ENCODE data around the gene MS4A8.

DNA sequence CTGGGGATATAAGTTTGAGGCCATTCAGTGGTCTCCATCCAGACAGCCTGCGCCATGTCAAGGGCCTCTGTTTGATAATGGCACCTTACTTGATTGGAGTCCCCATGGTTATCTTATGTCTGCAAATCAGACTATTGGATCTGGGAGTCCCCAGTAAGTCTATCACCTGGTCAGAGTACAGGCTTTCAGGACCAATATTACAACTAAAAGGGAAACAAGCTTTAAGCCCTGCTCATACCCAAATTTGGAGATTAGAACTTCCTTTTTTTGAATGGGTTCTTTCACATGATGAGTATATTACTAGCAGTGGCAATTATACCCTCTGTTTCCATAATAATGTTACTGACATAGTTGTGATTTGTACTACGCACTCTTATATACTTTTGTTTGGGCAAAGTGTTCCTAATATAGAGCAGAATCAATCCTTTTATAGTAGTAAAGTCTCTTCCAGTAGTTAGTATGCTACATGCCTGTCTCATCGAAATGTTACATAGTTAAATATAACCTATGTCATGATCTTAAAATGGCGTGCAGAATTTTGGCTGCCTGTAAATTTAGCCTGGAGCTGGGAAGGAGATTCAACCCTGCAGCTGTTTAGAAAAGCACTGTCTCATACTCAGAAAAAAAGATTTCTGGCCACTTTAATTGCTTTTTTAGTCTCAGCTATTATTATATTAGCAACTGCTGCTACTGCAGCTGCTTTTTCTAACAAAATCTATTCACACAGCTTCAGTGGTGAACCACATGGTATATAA, 62.2 kb downstream of the MS4A8 start:
- TF ChIP-seq, protein P1, sequence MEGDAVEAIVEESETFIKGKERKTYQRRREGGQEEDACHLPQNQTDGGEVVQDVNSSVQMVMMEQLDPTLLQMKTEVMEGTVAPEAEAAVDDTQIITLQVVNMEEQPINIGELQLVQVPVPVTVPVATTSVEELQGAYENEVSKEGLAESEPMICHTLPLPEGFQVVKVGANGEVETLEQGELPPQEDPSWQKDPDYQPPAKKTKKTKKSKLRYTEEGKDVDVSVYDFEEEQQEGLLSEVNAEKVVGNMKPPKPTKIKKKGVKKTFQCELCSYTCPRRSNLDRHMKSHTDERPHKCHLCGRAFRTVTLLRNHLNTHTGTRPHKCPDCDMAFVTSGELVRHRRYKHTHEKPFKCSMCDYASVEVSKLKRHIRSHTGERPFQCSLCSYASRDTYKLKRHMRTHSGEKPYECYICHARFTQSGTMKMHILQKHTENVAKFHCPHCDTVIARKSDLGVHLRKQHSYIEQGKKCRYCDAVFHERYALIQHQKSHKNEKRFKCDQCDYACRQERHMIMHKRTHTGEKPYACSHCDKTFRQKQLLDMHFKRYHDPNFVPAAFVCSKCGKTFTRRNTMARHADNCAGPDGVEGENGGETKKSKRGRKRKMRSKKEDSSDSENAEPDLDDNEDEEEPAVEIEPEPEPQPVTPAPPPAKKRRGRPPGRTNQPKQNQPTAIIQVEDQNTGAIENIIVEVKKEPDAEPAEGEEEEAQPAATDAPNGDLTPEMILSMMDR (IDR thresholded peaks at IDR 0.05 in 8 of 11, conservative IDR thresholded peaks at IDR 0.05 in 3 of 11) = no peak
- TF ChIP-seq POLR2A (IDR thresholded peaks at IDR 0.05) (no peak), POLR2AphosphoS5 (IDR thresholded peaks at IDR 0.05) (no peak)

Data from spleen (tissue), 7 donors.